GM13976 (cell line): ENCODE data around the gene RXFP2.

Experiments
- DNase-seq: peaks from one replicate; pipeline ENCODE4 v3.0.0; 2012; ENCODE audit warnings: low spot score
- in situ Hi-C: fragments of 300-500 bp; cut with MboI; formaldehyde crosslinking; loops from one replicate; pipeline ENCODE4 v1.12.0; 2022; ENCODE audit warnings: low sequenced_read_pairs, mixed read lengths, inconsistent platforms; ENCODE audit not compliant: unreplicated experiment
- TF ChIP-seq, protein P1 (sequence below): IDR thresholded peaks from 2 replicates; pipeline ENCODE4 v1.5.1; 2012; ENCODE audit warnings: borderline replicate concordance, mild to moderate bottlenecking; ENCODE audit not compliant: insufficient read depth; ENCODE audit errors: extremely low read depth, missing control alignments, control extremely low read depth

The RXFP2 gene

DNA sequence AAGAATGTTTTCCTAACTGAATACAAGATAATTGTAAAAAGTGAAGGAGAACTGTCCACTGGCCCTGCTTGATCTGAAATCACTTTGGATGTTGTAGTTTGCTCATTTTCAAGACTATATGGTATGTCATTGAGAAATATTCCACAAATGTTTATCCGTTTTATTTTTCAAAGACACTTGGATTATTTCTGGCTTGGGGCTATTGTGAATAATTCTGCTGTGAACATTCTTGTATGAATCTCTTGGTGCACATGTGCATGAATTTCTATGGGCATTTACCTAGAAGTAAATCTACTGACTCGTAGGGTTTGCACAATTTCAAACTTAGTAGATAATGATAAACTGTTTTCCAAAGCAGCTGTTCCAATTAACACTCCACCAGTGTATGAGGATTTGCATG lies 8.6 kb downstream of the RXFP2 start:
- DNase-seq = no peak
- TF ChIP-seq, protein P1, sequence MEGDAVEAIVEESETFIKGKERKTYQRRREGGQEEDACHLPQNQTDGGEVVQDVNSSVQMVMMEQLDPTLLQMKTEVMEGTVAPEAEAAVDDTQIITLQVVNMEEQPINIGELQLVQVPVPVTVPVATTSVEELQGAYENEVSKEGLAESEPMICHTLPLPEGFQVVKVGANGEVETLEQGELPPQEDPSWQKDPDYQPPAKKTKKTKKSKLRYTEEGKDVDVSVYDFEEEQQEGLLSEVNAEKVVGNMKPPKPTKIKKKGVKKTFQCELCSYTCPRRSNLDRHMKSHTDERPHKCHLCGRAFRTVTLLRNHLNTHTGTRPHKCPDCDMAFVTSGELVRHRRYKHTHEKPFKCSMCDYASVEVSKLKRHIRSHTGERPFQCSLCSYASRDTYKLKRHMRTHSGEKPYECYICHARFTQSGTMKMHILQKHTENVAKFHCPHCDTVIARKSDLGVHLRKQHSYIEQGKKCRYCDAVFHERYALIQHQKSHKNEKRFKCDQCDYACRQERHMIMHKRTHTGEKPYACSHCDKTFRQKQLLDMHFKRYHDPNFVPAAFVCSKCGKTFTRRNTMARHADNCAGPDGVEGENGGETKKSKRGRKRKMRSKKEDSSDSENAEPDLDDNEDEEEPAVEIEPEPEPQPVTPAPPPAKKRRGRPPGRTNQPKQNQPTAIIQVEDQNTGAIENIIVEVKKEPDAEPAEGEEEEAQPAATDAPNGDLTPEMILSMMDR = no peak
- in situ Hi-C loops = loop anchor here (25.0 kb wide), 1 partner anchor 511 kb away; no protein-coding TSS in a partner anchor

DNA sequence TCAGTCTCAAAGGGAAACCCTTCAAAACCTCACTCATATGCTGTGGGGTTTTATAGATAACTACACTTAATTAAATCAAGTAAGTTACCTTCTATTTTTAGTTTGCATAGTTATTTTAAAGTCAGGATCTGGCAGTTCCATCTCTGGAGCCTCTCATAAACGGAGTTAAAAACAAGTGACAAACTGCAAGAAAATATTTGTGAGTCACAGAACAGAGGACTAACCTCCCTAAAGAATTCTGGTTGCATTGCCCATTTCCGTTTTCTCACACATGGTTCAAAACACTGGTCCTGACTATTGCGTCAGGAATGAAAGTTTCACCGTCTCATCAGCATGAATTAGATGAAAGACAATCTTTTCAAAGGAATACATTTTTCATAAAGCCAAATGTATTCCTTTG lies 10.6 kb downstream of the RXFP2 start:
- no peak for DNase-seq
- TF ChIP-seq, protein P1 = no peak
- in situ Hi-C loops = loop anchor here (25.0 kb wide), 1 partner anchor 513 kb away; no protein-coding TSS in a partner anchor

DNA sequence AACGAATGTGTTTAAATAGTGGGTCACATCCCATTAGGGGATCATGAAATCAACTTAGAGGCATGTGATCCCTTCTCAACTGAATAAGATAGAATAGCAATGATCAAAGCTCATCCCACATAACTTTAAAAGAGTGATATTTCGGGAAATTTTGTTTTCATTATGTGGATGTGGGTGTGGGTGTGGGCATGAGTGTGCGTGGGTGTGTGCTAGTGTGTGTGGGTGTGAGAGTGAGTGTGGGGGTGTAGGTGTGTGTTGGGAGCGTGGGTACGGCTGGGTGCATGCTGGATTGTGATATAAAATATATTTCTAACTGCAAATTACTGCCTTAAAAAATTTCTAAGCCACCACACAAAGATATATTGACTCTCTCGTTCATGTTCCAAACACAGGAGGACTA lies 15.9 kb downstream of the RXFP2 start:
- in situ Hi-C loops = no loop called here
- no peak for DNase-seq
- TF ChIP-seq, protein P1 = no peak

DNA sequence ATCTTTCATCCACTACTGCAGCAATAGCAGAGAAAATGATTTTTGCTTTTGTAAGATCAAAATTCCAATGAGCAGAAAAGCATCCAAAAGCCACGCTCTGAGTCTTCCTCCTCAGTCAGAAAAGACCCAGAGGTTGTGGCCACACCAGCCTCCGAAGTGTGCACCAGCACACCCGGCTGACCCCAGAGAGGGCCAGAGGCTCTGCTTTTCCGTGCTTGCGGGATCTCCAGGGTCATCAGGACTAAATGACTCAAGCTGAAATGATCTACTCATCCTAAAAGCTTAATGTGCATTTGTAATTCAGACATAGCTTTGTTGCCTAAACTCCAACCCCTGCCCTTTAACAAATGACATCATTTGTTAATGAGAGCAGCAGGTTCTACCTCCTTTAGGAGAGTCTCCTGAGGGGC lies 16.5 kb downstream of the RXFP2 start:
- DNase-seq = no peak
- TF ChIP-seq, protein P1 = no peak
- in situ Hi-C loops = no loop called here

DNA sequence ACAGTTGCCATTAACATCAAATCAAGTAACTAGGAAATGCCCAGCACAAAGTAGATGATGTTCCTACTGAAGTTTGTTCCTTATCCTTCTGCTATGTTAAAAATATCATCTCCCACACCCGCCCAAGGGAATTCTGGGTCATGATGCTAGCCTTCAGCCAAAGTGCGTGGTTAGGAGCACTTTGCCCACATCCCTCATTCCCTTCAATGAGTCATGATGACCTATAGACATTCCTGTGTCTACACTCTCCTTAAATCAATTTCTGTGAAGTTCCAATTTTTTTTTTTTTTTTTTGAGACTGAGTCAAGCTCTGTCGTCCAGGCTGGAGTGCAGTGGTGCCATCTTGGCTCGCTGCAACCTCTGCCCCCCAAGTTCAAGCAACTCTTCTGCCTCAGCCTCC lies 17.0 kb downstream of the RXFP2 start:
- TF ChIP-seq, protein P1 = no peak
- in situ Hi-C loops = no loop called here
- no peak for DNase-seq

DNA sequence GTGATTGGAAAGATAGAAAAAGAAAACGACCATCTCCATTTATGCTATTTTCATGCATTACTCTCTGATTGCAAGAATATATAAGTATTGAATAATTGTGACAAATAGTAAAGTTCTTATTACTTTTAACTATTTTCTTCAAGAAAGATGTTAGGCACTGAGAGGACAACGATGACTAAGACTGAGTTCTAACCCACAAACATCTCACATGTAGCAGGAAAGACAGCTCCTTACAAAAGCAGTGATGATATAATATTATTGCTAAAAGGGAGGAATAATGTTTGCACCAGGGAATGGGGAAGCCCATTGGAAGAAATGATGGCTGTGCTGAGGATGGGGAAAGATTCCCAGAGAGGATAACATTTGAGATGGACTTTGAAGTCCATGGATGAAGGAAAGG lies 22.6 kb downstream of the RXFP2 start:
- TF ChIP-seq, protein P1 = no peak
- in situ Hi-C loops = no loop called here
- no peak for DNase-seq

DNA sequence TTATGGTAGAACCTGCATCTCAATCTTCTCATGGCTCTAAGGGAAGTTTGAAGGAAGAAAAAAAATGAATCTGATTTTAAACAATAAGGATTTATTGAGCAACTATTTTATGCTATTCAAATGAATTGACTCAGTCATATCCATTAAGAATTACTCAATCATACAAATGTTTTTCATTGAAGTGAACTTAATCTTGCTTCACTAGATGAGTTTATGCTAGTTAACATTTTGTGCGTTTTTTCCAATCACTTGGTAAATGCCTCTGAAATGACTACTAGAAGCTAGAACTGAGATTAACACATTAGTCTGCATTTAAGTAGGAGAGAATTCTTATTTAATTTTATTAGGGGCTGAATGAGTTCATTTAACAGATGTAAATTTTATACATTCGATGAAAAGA lies 25.2 kb downstream of the RXFP2 start:
- in situ Hi-C loops = no loop called here
- no peak for DNase-seq
- TF ChIP-seq, protein P1 = no peak
